GM12891 (cell line): ENCODE data around the gene PARP12.

Experiments used
- PAX5 ChIP-seq: IDR thresholded peaks from 2 replicates; pipeline ENCODE4 v1.6.1; 2011; ENCODE audit warnings: low read length, moderate library complexity, mild to moderate bottlenecking; ENCODE audit not compliant: insufficient read depth, severe bottlenecking
- POLR2A ChIP-seq: IDR thresholded peaks from 2 replicates; pipeline ENCODE4 v1.6.1; 2011; ENCODE audit warnings: low read depth, low read length, control low read depth
- POLR2AphosphoS5 ChIP-seq: IDR thresholded peaks from 2 replicates; pipeline ENCODE4 v1.6.1; 2011; ENCODE audit warnings: low read depth, low read length, control low read depth
- SPI1 ChIP-seq: IDR thresholded peaks from 2 replicates; pipeline ENCODE4 v1.6.1; 2011; ENCODE audit warnings: low read depth, low read length, control low read depth
- TAF1 ChIP-seq: IDR thresholded peaks from 2 replicates; pipeline ENCODE4 v1.6.1; 2011; ENCODE audit warnings: low read depth, low read length, control low read depth

DNA sequence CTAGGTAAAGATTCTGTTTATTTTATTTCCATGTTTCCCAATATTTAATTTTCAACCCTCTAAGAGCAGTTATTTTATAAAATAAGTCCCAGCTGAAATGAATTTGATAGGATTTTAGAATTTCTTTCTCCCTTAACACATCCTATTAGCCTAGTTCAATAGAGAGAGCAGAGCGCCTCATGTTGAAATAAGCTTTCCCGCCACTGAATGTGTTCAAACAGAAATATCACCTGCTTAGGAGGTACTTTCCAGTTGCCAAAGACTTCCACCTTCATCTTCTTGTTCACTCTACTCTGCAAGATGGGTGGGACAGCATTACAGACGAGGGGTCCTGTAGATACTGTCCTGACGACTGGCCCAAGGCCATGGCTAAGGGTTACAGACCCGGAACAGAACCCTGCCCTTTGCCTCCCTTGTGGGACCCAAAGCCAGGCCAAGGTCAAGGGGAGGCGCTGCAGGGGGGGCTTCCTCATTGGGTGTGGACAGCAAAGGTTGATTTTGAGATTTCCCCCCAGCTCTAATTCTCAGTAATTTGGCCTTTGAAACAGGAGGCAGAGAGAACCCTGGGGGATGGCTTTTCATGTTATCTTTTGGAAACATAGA lies 62.0 kb downstream of the PARP12 start:
- TF ChIP-seq POLR2AphosphoS5 = no peak
- TF ChIP-seq POLR2A = no peak
- no peak for TF ChIP-seq SPI1
- no peak for TF ChIP-seq TAF1
- no peak for TF ChIP-seq PAX5
